ENCODE data around the gene HNRNPL. TPM values are rescaled to one million over a fixed set of nuclear protein-coding genes. Genes with fewer than 3 reads are reported as not detected.

HNRNPL gene
- total RNA-seq, 1 experiment from 2014 or later, result 212 TPM

DNA sequence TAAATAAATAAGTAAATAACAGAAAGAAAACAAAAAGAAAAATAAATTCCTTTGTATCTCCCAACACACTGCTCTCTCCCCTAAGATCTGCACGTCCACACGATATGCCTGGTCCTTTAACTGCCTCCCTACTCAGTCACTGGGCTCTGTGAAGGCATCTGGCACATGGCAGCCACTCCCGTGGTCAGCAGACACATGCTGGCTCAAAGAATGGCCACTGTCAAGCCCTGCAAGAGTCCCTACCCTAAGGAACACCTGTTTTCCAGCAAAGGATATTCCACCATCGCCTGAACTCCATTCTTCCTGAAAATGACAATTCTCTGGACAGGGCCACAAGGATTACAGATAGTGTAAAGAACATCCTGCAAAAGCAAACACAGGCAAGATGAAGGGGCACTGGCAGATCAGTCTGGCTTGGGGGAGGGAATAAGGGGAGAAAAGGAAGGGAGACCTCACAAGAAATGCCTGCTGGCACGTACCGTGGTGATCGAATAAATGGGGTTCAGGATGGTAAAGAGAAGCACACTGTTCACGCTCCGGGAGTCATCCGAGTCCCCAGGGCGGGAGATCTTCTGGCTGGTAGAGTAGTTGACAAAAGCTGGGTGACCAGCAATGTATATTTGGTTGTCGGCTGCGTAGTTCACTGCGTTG, 4.3 kb downstream of the HNRNPL start:
- Histone ChIP-seq H3K27ac (ENCODE audit: low read length) (no peak overlapping the region), H3K9me3 (ENCODE audit: low read length) (no peaks in the 10 kb centered on the region), H3K4me3 (ENCODE audit: low read length) (no peak overlapping the region), H3K4me1 (ENCODE audit: low read length) (peaks cover 18% of the 10 kb centered on the region), H4K20me1 (ENCODE audit: insufficient read depth, low read depth, low read length) (peaks cover 58% of the 10 kb centered on the region), H3K79me2 (ENCODE audit: low read length) (peaks cover 63% of the 10 kb centered on the region), H3K9ac (ENCODE audit: low read length) (no peak overlapping the region), H3K4me2 (ENCODE audit: low read depth, low read length, poor library complexity, severe bottlenecking) (no peak overlapping the region), H3K36me3 (ENCODE audit: insufficient read depth, low read length) (peaks cover 72% of the 10 kb centered on the region), H2AFZ (ENCODE audit: low read length) (no peak overlapping the region), H3K27me3 (ENCODE audit: low read length) (no peaks in the 10 kb centered on the region), H3K9me2 (replicated peaks; ENCODE audit: insufficient read depth, low read length) (no peaks in the 10 kb centered on the region)
- no peak for DNase-seq

- Histone ChIP-seq H3K4me2 (ENCODE audit: low read depth, low read length, poor library complexity, severe bottlenecking) (no peak overlapping the region), H2AFZ (ENCODE audit: low read length) (no peak overlapping the region), H3K4me3 (ENCODE audit: low read length) (no peak overlapping the region), H3K36me3 (ENCODE audit: insufficient read depth, low read length) (peaks cover 80% of the 10 kb centered on the region), H3K9ac (ENCODE audit: low read length) (no peak overlapping the region), H3K79me2 (ENCODE audit: low read length) (peaks cover 63% of the 10 kb centered on the region), H3K4me1 (ENCODE audit: low read length) (peaks cover 18% of the 10 kb centered on the region), H3K9me3 (ENCODE audit: low read length) (no peaks in the 10 kb centered on the region), H3K9me2 (replicated peaks; ENCODE audit: insufficient read depth, low read length) (no peaks in the 10 kb centered on the region), H4K20me1 (ENCODE audit: insufficient read depth, low read depth, low read length) (peaks cover 58% of the 10 kb centered on the region), H3K27ac (ENCODE audit: low read length) (no peak overlapping the region), H3K27me3 (ENCODE audit: low read length) (no peaks in the 10 kb centered on the region)
- DNase-seq, result no peak
Observed at GRCh38 chr19:38844093-38844686, 5.6 kb downstream of the HNRNPL start.

DNA sequence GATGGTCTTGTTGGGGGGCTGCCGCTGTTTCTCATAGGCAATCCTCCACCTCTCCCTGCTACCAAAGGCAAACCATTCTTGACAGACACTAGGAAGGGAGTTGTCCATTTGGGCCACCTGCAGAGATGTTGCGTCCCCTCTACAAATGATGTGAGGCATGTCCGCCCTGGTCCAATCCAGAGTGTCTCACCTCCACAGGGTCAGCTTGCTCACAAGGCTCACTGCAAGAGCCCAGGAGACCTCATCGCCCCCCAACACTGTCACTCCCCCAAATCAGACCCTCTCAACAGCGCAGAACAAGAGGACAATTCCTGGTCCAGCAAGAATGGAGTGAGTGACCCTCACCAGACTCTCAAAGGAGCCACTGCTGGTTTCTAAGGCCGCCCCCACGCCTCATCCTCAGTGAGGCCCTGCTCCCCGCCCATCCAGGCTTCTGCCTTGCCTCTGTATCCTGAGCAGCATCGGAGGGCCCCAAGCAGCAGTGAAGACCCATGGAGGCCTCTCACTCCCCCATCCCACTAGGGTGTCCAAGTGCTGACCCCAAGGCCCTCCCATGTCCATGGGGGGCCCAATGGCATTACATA, 6.5 kb downstream of the HNRNPL start:
- no peak overlapping the region for H2AFZ ChIP-seq (ENCODE audit: low read length)
- no peaks in the 10 kb centered on the region for H3K9me2 ChIP-seq (replicated peaks; ENCODE audit: insufficient read depth, low read length)
- no peak overlapping the region for H3K4me3 ChIP-seq (ENCODE audit: low read length)
- peak; percentile 41 for DNase-seq
- peaks cover 56% of the 10 kb centered on the region for H4K20me1 ChIP-seq (ENCODE audit: insufficient read depth, low read depth, low read length)
- H3K4me2 ChIP-seq (ENCODE audit: low read depth, low read length, poor library complexity, severe bottlenecking), result no peak overlapping the region
- no peaks in the 10 kb centered on the region for H3K27me3 ChIP-seq (ENCODE audit: low read length)
- peaks cover 53% of the 10 kb centered on the region for H3K79me2 ChIP-seq (ENCODE audit: low read length)
- peaks cover 9% of the 10 kb centered on the region for H3K4me1 ChIP-seq (ENCODE audit: low read length)
- peaks cover 75% of the 10 kb centered on the region for H3K36me3 ChIP-seq (ENCODE audit: insufficient read depth, low read length)
- no peak overlapping the region for H3K27ac ChIP-seq (ENCODE audit: low read length)
- no peak overlapping the region for H3K9ac ChIP-seq (ENCODE audit: low read length)
- H3K9me3 ChIP-seq (ENCODE audit: low read length), result no peaks in the 10 kb centered on the region

GRCh38 chr19:38842439-38843174, 7.2 kb downstream of the HNRNPL start:
- no peak for DNase-seq
- Histone ChIP-seq H3K27ac (ENCODE audit: low read length) (no peak overlapping the region), H3K27me3 (ENCODE audit: low read length) (no peaks in the 10 kb centered on the region), H4K20me1 (ENCODE audit: insufficient read depth, low read depth, low read length) (peaks cover 49% of the 10 kb centered on the region), H3K4me1 (ENCODE audit: low read length) (peaks cover 2% of the 10 kb centered on the region), H3K4me3 (ENCODE audit: low read length) (no peak overlapping the region), H2AFZ (ENCODE audit: low read length) (no peak overlapping the region), H3K79me2 (ENCODE audit: low read length) (peaks cover 47% of the 10 kb centered on the region), H3K9ac (ENCODE audit: low read length) (no peak overlapping the region), H3K36me3 (ENCODE audit: insufficient read depth, low read length) (peaks cover 77% of the 10 kb centered on the region), H3K4me2 (ENCODE audit: low read depth, low read length, poor library complexity, severe bottlenecking) (no peak overlapping the region), H3K9me2 (replicated peaks; ENCODE audit: insufficient read depth, low read length) (no peaks in the 10 kb centered on the region), H3K9me3 (ENCODE audit: low read length) (no peaks in the 10 kb centered on the region)

GRCh38 chr19:38841787-38842438, 7.9 kb downstream of the HNRNPL start:
- no peak overlapping the region for H3K4me2 ChIP-seq (ENCODE audit: low read depth, low read length, poor library complexity, severe bottlenecking)
- H3K27ac ChIP-seq (ENCODE audit: low read length), result no peak overlapping the region
- peak; percentile 38 for DNase-seq
- H3K36me3 ChIP-seq (ENCODE audit: insufficient read depth, low read length), result peaks cover 74% of the 10 kb centered on the region
- H3K4me3 ChIP-seq (ENCODE audit: low read length), result no peak overlapping the region
- H3K9me3 ChIP-seq (ENCODE audit: low read length), result no peaks in the 10 kb centered on the region
- no peak overlapping the region for H2AFZ ChIP-seq (ENCODE audit: low read length)
- H3K27me3 ChIP-seq (ENCODE audit: low read length), result no peaks in the 10 kb centered on the region
- peaks cover 43% of the 10 kb centered on the region for H4K20me1 ChIP-seq (ENCODE audit: insufficient read depth, low read depth, low read length)
- H3K9me2 ChIP-seq (replicated peaks; ENCODE audit: insufficient read depth, low read length), result no peaks in the 10 kb centered on the region
- no peaks in the 10 kb centered on the region for H3K4me1 ChIP-seq (ENCODE audit: low read length)
- H3K9ac ChIP-seq (ENCODE audit: low read length), result no peak overlapping the region
- H3K79me2 ChIP-seq (ENCODE audit: low read length), result peaks cover 40% of the 10 kb centered on the region

GRCh38 chr19:38841180-38841766, 8.5 kb downstream of the HNRNPL start:
- Histone ChIP-seq H4K20me1 (ENCODE audit: insufficient read depth, low read depth, low read length) (peaks cover 41% of the 10 kb centered on the region), H3K79me2 (ENCODE audit: low read length) (peaks cover 35% of the 10 kb centered on the region), H3K27me3 (ENCODE audit: low read length) (no peaks in the 10 kb centered on the region), H3K4me2 (ENCODE audit: low read depth, low read length, poor library complexity, severe bottlenecking) (no peak overlapping the region), H3K9me2 (replicated peaks; ENCODE audit: insufficient read depth, low read length) (no peaks in the 10 kb centered on the region), H2AFZ (ENCODE audit: low read length) (no peak overlapping the region), H3K36me3 (ENCODE audit: insufficient read depth, low read length) (peaks cover 76% of the 10 kb centered on the region), H3K9ac (ENCODE audit: low read length) (no peak overlapping the region), H3K27ac (ENCODE audit: low read length) (no peak overlapping the region), H3K4me1 (ENCODE audit: low read length) (no peaks in the 10 kb centered on the region), H3K4me3 (ENCODE audit: low read length) (no peak overlapping the region), H3K9me3 (ENCODE audit: low read length) (no peaks in the 10 kb centered on the region)
- DNase-seq, result peak; percentile 39

DNA sequence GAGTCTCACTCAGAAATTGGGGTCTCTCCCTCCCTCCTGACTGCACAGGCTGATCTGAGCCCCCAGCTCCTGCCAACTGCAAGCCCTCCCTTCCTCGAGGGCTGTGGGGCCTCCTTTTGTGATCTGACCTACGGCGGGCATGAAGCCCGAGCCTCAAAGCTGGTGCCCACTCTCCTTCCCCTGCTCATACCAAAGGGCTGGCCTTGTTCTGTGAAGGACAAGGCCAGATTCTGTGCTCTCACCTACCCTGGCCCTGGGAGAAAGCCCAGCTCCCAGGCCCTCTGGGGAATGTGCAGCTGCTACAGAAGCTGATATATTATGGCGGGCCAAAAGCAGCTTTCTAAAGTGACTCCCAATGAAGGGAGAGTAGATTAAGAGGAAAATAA, 9.2 kb downstream of the HNRNPL start:
- Histone ChIP-seq H3K9ac (ENCODE audit: low read length) (no peak overlapping the region), H3K4me2 (ENCODE audit: low read depth, low read length, poor library complexity, severe bottlenecking) (no peak overlapping the region), H2AFZ (ENCODE audit: low read length) (no peak overlapping the region), H3K27me3 (ENCODE audit: low read length) (no peaks in the 10 kb centered on the region), H3K9me3 (ENCODE audit: low read length) (no peaks in the 10 kb centered on the region), H3K36me3 (ENCODE audit: insufficient read depth, low read length) (peaks cover 72% of the 10 kb centered on the region), H3K9me2 (replicated peaks; ENCODE audit: insufficient read depth, low read length) (no peaks in the 10 kb centered on the region), H3K79me2 (ENCODE audit: low read length) (peaks cover 29% of the 10 kb centered on the region), H3K4me1 (ENCODE audit: low read length) (no peaks in the 10 kb centered on the region), H4K20me1 (ENCODE audit: insufficient read depth, low read depth, low read length) (peaks cover 41% of the 10 kb centered on the region), H3K4me3 (ENCODE audit: low read length) (no peak overlapping the region), H3K27ac (ENCODE audit: low read length) (no peak overlapping the region)
- no peak for DNase-seq
